Testis (tissue), 3 donors: ENCODE measurements around the gene IFNA16. TPM values are rescaled to one million over a fixed set of nuclear protein-coding genes. Genes with fewer than 3 reads are reported as not detected.
"Not testable (repeated sequence)": the region's sequence is repeated elsewhere in the genome, so short reads cannot be mapped to it uniquely, and the experiment has no call there.

Experiments
- DNase-seq: peaks from one replicate; pipeline ENCODE4 v3.0.0-alpha.2; 2019
- H3K27ac ChIP-seq, 2 donors: fragments of 200-600 bp; sonication (generic); one replicate each; pipeline ENCODE4 v1.5.1; 2019
- H3K27me3 ChIP-seq: fragments of 200-600 bp; sonication (generic); one replicate; pipeline ENCODE4 v1.5.1; 2019
- H3K36me3 ChIP-seq: fragments of 200-600 bp; sonication (generic); one replicate; pipeline ENCODE4 v1.5.1; 2017; ENCODE audit warnings: low read depth; ENCODE audit errors: missing control alignments
- H3K4me1 ChIP-seq: fragments of 200-600 bp; sonication (generic); one replicate; pipeline ENCODE4 v1.5.1; 2019
- H3K4me3 ChIP-seq, 2 donors: fragments of 200-600 bp; sonication (generic); one replicate each; pipeline ENCODE4 v1.5.1; 2017 to 2019
- H3K9me3 ChIP-seq: fragments of 200-600 bp; sonication (generic); one replicate; pipeline ENCODE4 v1.5.1; 2017
- CTCF ChIP-seq, 3 experiments: fragments of 450-650 bp in 2 of 3; fragments of 200-600 bp in 1 of 3; sonication (generic) in 1 of 3; IDR thresholded peaks; one replicate each; pipeline ENCODE4 v1.5.1; 2016 to 2019; ENCODE audit warnings: antibody characterized with exemption in 3 of 3, mild to moderate bottlenecking in 2 of 3, moderate library complexity in 1 of 3
- POLR2A ChIP-seq: fragments of 450-650 bp; IDR thresholded peaks from one replicate; pipeline ENCODE4 v1.6.1; 2017; ENCODE audit warnings: antibody characterized with exemption, mild to moderate bottlenecking, moderate library complexity
- WGBS, 2 donors: methylation state at CpG; one replicate each; pipeline ENCODE4 v1.1.5; 2018; 5-methylcytosine and 5-hydroxymethylcytosine counted together
- intact Hi-C: fragments of 100-400 bp; cut with DNase I; formaldehyde crosslinking; loops from one replicate; pipeline ENCODE4 v1.15.1; 2023; ENCODE audit warnings: low total_unique reads
- polyA plus RNA-seq: library from polyadenylated mRNA; stranded (reverse); fragments of 350-450 nt; fragmentation: Illumina TruSeq; extraction: RNeasy Lipid Tissue Mini Kit (QIAGEN cat#74804); gene quantifications from one replicate; pipeline ENCODE4 v1.2.3, GENCODE V29; 2014; ENCODE audit warnings: low read depth, low replicate concordance; ENCODE audit not compliant: insufficient read depth
- total RNA-seq, 2 donors: library from RNA; depleted of rRNA; stranded (reverse); fragments of >200 nt; gene quantifications; one replicate each; pipeline ENCODE4 v1.2.3, GENCODE V29; 2016

Gene IFNA16
- total and polyA plus RNA-seq, 3 donors from 2014 or later = not detected

GRCh38 chr9:21234153-21234687, 17.1 kb upstream of the IFNA16 start:
- Histone ChIP-seq H3K27ac (no peak overlapping the region), H3K36me3 (no peaks in the 10 kb centered on the region), H3K9me3 (no peaks in the 10 kb centered on the region), H3K27me3 (no peaks in the 10 kb centered on the region), H3K4me1 (no peaks in the 10 kb centered on the region), H3K4me3 (no peak overlapping the region)
- DNase-seq = no peak
- no peak for TF ChIP-seq CTCF (IDR thresholded peaks at IDR 0.05)
- TF ChIP-seq POLR2A = no peak
- WGBS, 2 donors = 90% methylated on average over 4 of the region's 4 CpGs; no CpG with 5 or more reads in 1 of the 2 donors
- intact Hi-C loops = no loop called here

- TF ChIP-seq POLR2A (no peak), CTCF (IDR thresholded peaks at IDR 0.05) (no peak)
- H3K27me3 ChIP-seq = no peaks in the 10 kb centered on the region
- intact Hi-C loops = no loop called here
- no peaks in the 10 kb centered on the region for H3K9me3 ChIP-seq
- H3K27ac ChIP-seq = no peak overlapping the region
- no peak for DNase-seq
- H3K4me3 ChIP-seq = no peak overlapping the region
- H3K4me1 ChIP-seq = no peaks in the 10 kb centered on the region
- WGBS, 2 donors = 86 to 98% methylated on average over 2 of the region's 2 CpGs
- H3K36me3 ChIP-seq = no peaks in the 10 kb centered on the region
Measured at GRCh38 chr9:21233258-21233657, 16.1 kb upstream of the IFNA16 start.

- Histone ChIP-seq H3K27me3 (no peaks in the 10 kb centered on the region), H3K4me1 (no peaks in the 10 kb centered on the region), H3K4me3 (no peak within 1 kb of the TSS), H3K36me3 (no peaks in the 10 kb centered on the region), H3K27ac (no peak within 1 kb of the TSS), H3K9me3 (no peaks in the 10 kb centered on the region)
- TF ChIP-seq POLR2A = no peak
- TF ChIP-seq CTCF (IDR thresholded peaks at IDR 0.05) = no peak
- no peak for DNase-seq
- WGBS, 2 donors = 74 to 79% methylated on average over 2 of the region's 2 CpGs
- intact Hi-C loops = no loop called here
Measured at GRCh38 chr9:21228122-21228521, 11.0 kb upstream of the IFNA16 start, which contains the start of gene IFNA17. IFNA17 (minus strand) TSS chr9:21228222; CDS start chr9:21228173, 49 bp downstream.

GRCh38 chr9:21213411-21214326, 3.4 kb downstream of the IFNA16 start:
- peak in 1 of 3 experiments; percentile 17 for TF ChIP-seq CTCF (IDR thresholded peaks at IDR 0.05)
- DNase-seq, H3K4me1 ChIP-seq, intact Hi-C loops, H3K27ac ChIP-seq, H3K27me3 ChIP-seq, H3K4me3 ChIP-seq, H3K9me3 ChIP-seq, H3K36me3 ChIP-seq: not testable (repeated sequence)
- WGBS, 2 donors = 49 to 52% methylated on average over 5 of the region's 5 CpGs

- DNase-seq, H3K4me1 ChIP-seq, H3K27ac ChIP-seq, intact Hi-C loops, H3K36me3 ChIP-seq, H3K9me3 ChIP-seq, H3K4me3 ChIP-seq, H3K27me3 ChIP-seq: not testable (repeated sequence)
- 78% methylated on average over 2 of the region's 2 CpGs; no CpG with 5 or more reads in 1 of the 2 donors for WGBS, 2 donors
Measured at GRCh38 chr9:21212160-21212559, 5.0 kb downstream of the IFNA16 start.

GRCh38 chr9:21210782-21211181, 6.3 kb downstream of the IFNA16 start:
- H3K4me3 ChIP-seq, H3K36me3 ChIP-seq, H3K4me1 ChIP-seq, H3K27ac ChIP-seq, H3K27me3 ChIP-seq, intact Hi-C loops, H3K9me3 ChIP-seq, DNase-seq: not testable (repeated sequence)
- 86% methylated on average over 2 of the region's 2 CpGs; no CpG with 5 or more reads in 1 of the 2 donors for WGBS, 2 donors
